ENCODE results near the gene SYN1.
"Not testable (repeated sequence)": the region's sequence is repeated elsewhere in the genome, so short reads cannot be mapped to it uniquely, and the experiment has no call there.

SYN1 gene

DNA sequence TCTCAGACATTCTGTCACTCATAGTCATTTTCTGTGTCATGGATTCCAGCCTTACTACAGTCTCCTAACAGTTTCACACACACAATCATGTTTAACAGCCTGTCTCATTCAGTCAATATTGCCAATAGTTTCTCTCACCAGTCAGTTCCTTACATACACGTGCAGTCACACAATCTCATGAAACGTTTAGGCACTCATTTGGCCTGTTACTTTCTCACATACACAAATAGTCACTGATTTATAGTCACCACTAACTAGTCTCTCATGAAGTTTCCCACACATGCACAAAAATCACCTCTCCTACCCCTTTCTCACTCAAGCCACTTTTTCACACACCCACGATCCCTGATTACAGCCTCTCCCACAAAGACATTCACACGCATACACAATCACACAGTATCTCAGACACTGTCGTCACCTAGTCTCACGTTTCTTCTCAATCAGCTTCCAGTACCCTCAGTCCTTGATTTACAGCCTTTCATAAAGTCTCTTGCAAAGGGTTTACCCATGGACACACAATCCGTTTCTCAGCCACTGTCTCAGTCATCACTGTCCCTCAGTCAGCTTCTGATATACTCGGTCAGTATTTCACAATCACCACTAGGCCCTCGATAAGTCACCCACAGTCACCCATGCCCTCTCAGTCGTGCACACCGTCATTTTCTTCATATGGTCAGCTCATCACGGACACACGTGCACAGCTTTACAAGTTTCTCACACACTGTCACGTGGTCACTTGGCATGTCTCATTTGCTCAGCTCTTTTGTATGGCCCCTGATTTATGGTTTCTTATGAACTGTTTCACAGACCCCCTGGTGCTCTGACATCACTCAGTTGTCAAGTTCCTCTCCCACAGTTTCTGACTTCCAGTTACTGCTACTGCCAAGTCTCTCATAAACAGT lies 14.3 kb upstream of the SYN1 start:
- no peak for DNase-seq

DNA sequence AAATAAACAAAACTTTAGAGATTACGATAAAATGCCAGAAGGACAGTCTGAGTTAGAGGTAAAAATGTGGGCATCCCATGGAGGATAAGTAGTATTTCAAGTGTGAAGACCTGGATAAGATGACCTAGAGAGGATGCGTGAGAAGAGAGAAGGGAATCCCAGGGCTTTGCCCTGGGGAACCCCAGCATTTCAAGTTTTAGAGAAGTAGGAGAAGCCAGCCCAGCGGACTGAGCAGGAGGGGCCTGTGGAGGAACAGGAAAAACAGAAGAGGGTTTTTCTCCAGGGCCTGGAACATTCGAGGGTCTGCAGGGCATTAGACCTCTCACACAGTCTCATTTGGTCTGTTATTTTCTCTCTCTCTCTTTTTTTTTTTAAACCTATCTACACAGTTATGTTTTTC lies 13.0 kb upstream of the SYN1 start:
- DNase-seq: no peak

DNA sequence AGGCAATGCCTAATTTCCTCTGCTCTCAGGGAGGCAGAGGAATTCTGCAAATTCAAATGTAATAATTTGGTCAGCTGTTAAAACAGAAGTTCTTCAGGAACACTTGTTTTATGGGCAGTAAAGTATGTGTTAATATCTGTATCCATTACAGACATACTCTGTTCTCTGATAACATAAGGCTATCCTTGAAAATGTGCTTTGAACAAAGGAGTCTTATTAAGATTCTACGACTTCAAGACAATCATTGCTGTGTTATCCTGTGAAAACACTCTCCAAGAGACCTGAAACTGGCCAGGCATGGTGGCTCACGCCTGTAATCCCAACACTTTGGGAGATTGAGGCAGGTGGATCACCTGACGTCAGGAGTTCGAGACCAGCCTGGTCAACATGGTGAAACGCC lies 12.0 kb upstream of the SYN1 start:
- no peak for DNase-seq

DNA sequence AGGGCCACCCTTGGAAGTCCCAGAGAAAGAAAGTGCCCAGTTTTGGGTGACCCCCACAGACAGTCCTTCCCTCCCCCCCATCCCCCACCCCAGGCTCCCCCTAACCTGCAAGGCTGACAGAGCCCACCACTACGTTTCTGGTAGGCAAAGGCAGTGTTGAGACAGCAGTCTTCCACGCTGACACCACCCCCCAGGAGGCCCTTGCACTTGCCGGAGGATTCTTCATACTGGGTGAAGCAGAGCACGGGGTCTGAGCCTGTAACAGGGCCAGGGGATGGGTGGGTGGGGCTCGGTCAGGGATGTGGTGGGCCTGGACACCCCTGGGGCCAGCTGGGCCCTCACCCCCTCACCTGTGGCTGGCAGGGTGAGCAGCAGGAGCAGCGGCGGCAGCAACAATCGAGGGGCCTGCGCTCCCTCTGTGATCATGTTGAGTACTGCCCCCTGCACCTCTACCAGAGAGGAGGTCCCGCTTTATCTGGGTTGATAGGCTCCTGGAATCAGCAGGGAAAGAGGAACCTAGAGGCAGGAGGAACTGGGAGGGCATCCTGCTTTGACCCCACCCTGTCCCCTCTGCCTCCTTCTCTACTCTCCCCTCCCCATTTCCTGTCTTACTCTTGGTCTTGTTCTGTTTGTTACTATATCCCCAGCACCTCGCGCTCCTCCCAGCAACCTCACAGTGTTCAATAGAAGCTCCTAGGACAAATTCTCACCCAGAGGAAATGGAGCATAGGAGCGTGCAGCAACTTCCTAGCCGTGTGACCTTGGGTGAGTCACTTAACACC lies 10.0 kb upstream of the SYN1 start, which contains the start of gene CFP:
Gene CFP, minus strand, starts transcription at position 512 of the 782 bp plus-strand sequence. Its CDS starts 86 bp downstream, at position 426.
- no peak for DNase-seq

DNA sequence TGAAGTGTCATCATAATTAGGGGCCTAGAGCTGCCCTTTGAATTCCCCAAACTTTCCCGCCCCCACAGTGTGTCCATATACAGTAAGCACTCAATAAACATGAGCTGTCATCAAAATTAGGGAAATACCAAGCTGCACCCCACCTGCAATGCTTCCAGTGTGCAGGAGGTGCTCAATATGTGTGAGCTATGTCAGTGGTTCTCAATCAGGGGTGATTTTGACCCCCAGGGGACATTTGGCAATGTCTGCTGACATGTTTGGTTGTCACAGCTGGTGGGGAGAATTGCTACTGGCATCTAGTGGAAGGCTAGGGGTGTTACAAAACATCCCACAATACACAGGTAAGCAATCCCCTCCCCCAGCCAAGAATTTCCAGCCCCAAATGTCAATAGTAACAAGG lies 9.3 kb upstream of the SYN1 start:
- no peak for DNase-seq

DNA sequence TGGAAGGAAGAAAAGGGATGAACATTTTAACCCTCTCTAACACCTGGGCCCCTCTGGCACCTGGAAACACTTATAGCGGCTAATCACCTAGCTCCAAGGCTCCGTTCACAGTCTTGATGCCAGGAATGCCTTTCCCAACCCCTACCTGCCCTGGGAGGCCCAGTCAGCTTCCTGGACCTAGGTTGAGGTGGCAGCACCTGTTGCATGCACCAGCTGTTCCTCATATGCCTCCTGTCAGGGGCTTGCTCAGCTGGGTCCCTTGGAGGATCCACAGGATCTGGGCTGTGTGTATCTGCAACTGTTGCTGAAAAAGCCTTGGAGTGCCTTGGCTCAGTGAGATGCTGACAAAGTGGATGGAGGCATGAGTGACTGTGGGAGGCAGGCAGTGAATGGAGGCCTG lies 5.7 kb upstream of the SYN1 start:
- DNase-seq: no peak

DNA sequence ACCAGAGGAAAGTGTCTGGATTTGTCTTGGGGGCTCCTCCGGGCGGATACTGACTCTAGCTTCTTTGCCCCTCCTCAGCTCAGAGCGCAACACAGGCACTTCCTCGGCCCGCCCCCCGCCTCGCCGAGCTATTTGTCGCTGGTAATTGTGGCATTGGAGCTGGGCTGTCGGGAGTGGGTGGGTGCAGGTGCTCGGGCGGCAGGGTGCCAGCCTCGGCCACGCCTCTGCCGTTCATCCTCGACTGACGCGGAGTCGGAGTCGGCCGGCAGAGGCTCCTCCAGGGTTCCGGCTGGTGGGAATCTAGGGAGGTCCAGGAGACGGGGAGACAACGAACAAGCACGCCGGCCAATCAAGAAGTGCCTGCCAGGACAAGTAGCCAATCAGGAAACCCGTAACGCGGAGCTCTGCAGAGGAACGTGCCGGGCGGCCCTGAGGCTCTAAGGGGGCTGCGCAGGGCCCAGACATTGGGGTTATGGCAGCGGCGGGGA lies 3.9 kb upstream of the SYN1 start:
- DNase-seq: peak; percentile 48 to 54

DNA sequence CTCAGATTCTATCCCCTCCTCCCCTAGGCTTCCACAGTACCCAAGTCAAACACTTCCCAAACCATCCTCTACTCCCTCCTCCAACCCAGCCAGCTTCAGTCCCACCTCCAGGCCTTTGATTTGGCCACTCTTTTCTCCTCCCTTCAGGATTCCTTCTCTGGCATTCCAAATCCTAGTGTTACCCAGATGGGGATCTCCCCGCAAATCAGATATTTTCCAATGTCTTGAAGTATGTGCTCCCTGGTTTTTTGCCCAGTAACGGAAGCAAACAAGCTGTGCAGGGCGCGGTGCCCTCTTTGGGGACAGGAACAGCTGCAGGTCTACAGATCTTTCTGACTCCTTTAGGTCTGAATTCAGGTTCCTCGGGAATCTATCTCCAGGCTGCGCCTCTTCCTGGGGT lies 2.2 kb upstream of the SYN1 start:
- DNase-seq: no peak

DNA sequence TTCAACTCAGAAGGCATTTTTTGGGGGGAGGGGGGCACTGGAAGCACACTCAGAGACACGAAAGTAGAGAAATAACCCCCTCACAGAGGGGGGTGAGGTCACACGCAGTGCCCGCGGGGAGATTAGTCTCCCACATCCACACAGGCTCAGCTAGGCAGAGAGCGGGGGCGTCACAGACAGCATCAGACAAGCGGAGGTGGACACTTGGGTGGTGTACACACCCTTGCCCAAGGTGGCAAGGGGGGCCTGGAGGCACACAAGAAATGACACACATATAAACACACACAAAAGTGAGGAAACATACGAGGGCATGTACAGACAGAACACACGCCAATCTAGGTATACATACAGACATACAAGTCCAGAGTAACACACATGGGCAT lies 637 bp upstream of the SYN1 start:
- DNase-seq: no peak

DNA sequence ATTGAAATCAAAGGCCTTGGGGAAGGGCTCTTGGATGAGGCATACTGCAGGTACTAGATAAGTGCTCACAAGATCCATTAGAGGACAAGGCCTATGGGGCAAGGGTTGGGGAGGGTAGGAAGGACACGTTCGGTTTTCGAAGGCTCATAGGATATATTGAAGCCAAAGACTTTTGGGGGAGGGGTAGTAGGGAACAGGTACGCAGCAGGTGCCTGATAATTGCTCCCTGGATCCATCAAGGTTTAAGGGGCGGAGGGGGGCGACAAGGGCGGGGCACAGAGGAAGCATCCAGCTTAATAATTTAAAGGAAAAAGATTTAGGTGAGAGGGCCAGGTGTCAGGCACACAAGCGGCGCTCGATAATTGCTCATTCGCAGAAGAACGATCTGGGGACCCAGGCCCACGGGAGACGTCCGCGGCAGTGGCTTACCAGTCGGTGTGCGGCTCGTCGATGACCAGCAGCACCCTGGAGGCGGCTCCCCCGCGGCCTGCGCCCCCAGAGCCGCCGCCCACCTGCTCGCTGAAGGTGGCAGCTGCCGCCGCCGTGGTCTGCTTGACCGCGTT lies 653 bp downstream of the SYN1 start:
- no peak for DNase-seq

DNA sequence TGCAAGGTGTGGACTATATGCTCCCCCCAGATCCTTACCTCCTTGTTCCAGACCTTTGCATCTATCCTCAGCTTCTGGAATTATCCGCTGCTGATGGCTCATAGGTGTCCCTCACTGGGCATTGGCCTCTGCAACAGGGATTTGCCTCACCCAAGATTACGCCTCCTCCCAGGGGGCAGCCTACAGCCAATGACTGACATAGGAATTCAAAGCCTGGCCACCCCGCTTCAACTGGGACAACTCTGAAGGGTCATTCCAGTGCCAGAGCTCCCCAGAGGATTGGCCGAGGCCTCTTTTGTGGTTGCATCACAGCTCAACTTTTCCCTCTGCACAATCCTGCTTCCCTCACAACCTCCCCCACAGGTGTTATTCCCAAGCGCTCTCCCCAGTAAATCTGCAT lies 5.0 kb downstream of the SYN1 start:
- DNase-seq: no peak

DNA sequence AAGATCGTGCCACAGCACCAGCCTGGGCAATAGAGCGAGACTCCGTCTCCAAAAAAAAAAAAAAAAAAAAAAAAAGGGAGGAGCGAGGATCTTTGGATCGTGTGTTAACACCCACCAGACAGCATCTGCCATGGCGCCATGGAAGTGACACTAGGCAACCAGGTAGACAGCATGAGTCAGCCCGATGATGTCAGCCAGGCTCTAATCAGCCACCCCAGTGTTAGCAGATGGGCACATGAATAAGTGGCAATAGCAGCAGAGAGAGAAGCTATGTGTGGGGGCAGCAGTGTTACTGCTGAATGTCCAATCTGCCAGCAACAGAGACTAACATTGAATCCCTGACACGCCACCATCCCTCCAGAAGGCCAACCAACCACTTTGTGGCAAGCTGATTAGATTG lies 6.6 kb downstream of the SYN1 start:
- DNase-seq: no peak

DNA sequence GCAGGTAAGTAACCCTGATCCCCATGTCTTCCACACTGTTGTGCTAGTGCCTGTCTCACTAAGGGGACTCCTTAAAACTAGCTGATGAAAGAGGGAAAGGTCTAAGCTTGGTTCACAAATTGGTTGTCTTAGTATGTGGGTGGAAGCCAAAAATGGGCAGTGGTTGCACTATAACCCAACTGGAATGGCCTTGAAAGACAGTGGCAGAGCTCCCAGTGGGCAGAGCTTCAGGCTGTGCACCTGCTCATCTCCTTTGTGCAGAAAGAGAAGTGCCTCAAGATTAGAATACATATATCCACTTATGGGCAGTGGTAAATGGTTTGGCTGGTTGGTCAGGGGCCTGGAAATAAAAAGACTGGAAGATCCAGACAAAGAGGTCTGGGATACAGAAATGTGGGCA lies 7.2 kb downstream of the SYN1 start:
- DNase-seq: no peak

DNA sequence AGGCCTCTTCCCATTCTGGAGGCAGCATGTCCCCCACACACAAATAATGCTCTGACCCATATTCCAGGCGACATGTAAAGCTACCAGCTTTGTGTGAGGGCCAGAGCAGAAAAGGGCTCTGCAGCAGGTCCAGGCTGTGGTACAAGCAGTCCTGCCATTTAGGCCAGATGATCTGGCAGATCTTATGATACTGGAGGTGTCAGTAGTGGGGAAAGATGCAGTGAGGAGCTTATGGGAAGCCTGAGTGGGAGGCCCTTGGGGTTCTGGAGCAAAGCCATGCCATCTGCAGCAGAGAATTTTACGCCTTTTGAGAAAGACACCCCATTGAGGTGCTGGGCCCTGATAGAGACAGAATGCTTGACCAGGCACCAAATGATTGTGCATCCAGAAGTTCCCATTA lies 7.7 kb downstream of the SYN1 start:
- no peak for DNase-seq

DNA sequence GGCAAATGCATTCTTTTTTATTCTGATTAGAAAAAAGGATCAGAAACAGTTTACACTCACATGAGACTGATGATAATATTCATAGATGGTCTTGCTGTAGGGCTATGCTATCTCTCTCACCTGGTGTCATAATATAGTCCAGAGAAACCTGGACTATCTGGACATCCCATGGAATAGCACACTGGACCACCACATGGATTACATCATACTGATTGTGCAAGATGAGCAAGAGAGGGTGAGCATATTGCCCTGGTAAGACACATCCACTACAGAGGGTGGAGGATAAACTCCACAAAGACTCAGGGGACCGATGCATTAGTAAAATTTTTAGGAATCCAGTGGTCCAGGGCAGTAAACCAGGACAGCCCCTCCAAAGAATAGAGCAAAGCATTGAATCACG lies 8.2 kb downstream of the SYN1 start:
- DNase-seq: no peak

DNA sequence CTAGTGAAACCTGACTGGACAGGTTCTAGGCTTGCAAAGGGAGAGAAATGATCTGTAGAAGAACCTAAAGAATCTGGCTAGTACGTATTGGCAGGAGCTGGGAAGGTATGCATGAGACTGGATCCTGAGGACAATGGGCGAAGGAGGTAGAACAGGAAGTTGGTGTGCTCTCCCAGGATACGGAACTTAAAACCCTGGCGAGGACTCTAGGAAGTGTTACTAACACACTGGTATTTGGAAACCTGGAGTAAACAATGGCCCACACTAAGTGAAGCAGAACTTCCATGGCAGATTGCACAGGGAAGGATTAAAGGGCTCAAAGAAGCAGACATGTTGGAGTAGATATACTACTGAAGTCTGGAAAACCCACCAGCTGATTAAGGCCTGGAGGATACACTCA lies 9.1 kb downstream of the SYN1 start:
- DNase-seq: no peak

DNA sequence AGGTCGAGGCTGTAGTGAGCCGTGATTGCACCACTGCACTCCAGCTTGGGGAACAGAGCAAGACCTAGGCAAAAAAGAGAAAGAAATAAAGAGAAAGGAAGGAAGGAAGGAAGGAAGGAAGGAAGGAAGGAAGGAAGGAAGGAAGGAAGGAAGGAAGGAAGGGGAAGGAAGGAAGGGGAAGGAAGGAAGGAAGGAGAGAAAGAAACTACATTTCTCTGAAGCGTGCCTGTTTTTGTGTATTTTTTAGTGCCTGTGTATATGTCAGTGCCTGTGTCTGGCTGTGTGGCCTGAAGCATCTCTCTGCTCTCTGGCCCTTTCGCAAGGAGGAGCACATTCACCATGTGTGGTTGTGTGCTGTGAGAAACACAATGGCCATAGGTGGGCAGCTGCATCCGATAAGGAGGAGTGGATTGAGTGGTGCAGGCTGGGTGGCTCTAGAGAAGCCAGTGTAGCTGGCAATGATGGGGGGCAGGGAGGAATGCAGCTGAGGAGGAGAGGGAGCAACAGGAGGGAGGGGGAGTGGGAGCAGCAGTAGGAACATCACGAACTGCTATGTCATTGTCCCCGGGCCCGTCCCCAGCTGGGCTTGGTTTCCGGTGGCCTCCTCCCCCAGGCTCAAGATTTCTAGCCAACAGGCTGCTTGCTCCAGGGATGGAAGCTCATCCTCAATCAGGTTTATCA lies 11.4 kb downstream of the SYN1 start:
- DNase-seq: no peak

DNA sequence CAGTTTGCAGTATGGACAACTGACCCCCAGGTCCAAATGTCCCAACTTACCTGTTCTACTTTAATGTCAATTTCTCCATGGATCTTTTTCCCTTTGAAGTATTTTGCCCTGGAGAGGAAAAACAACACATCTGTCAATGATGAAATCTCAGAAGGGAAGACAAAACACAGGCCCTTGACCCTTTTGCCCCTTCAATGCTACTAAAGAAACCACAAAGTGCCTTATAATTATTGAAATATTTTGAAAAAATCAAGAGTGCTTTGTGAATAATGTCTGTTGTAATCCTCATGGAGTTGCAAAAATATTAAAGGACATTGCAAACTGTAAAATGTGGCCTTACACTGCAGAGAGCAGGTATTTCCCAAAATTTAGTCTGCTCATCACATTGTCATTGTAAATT lies 12.6 kb downstream of the SYN1 start:
- no peak for DNase-seq

DNA sequence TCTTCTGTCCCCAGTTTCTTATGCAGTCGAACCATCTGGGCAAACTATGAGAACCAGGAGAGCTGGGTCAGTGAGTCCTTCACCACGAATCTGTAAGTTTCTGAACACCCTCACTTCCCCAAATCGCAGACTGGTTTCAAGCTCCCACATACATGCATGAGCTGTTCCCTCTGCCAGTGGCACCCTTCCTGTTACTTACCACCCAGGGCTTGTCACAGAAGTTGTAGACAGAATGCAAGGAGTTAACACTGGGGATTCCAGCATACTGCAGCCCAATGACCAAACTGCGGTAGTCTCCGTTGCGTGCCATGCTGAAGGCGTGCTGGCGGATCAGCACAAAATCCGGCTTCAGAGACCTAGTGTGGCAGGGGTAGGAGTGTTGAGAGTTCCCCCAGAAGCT lies 14.6 kb downstream of the SYN1 start:
- DNase-seq: no peak

DNA sequence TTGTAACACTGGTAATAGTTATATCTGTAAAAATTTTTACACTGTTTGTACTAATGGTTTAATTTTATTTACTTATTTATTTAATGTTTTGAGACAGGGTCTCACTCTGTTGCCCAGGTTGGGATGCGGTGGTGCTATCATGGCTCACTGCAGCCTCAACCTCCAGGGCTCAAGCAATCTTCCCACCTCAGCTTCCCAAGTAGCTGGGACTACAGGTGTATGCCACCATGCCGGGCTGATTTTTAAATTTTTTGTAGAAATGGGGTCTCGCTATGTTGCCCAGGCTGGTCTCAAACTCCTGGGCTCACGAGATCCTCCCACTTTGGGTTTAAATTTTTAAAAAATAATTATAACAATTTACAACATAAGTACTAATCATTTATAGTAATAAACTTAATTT lies 16.5 kb downstream of the SYN1 start:
- not testable (repeated sequence) for DNase-seq

DNA sequence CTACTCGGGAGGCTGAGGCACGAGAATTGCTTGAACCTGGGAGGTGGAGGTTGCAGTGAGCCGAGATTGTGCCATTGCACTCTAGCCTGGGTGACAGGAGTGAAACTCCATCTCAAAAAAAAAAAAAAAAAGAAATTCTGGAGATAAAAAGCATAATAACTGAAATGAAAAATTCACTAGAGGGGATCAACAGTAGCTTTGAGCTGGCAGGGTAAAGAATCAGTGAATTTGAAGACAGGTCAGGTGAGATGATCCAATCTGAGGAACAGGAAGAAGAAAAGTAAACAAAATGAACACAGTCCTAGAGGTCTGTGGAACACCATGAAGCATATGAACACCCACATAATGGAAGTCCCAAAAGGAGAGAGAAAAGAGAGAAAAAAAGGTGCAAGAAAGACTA lies 22.4 kb downstream of the SYN1 start:
- DNase-seq: no peak

DNA sequence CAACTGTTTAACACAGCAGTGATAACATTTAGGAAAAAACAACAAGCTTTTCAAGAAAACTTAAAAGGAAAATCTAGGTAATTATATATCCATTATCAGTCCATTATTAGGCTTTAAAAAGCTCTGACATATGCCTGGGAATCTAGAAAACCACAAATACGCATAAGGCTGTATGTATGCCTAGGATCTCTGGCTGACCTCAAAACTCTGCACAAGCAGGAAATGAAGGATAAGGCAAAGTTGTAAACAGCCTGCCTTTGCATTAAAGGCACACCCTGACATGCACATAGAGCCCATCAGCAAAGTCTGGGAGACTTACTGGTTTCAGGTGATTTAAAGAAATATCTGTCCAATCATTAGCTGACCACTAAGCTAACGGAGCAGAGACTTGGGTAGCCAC lies 23.4 kb downstream of the SYN1 start:
- no peak for DNase-seq

DNA sequence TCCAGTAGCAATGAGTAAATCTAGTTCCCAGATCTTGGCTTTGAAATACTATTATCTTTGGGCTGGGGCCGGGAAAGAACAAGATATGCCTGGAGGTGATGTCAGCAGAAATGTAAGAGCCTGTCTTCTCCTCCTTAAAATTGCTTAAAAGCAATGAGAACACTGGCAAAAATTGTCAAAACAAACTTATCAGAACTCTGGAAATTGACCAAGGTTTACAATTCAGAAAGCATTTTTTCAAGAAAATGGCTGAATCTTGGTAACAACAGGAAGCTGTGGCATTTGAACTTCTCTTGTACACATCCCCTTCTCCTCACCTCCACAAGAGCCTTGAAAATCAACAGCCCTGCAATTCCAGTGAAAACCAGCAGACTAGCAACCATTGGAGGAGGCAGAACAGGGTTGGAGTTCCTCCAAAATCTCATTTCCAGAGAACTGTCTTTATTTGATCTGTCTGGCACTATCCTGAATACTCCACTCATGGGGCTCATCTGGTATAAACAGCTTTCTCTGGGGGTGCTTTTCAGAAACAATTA lies 23.9 kb downstream of the SYN1 start:
- no peak for DNase-seq
